ENCODE data around the gene CAMSAP1.

DNA sequence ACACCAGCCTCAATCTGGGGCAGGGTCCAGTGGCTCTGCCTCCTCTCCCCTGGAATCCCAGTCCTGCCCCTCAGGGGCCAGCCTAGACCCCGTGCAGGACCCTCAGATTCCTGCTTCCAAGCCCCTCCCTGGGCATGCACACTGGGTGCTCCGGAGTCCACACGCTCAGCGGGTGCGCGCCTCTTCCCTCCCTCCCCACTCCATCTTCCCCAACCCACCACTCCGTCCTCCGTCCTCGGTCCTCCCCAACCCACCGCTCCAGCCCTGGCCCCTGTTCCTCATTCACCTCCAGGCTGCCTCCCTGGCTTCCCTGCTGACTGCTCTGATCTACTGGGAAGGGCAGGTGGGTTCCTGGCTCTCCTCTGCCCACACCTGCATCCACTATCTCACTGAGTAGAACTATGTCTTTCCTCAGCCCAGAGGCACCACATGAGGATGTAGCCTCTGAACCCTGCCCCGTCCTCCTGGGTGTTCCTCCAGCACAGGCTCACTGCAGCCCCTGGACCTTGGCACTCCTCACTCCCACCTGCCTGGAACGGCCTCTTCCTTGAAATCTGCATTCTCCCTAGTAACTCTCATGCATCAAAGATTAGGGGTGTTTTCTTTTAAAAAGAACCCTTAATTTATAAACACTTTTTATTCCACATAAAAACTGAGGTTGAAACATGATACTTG is 92.8 kb downstream of the CAMSAP1 start:
- TF ChIP-seq, protein P1, sequence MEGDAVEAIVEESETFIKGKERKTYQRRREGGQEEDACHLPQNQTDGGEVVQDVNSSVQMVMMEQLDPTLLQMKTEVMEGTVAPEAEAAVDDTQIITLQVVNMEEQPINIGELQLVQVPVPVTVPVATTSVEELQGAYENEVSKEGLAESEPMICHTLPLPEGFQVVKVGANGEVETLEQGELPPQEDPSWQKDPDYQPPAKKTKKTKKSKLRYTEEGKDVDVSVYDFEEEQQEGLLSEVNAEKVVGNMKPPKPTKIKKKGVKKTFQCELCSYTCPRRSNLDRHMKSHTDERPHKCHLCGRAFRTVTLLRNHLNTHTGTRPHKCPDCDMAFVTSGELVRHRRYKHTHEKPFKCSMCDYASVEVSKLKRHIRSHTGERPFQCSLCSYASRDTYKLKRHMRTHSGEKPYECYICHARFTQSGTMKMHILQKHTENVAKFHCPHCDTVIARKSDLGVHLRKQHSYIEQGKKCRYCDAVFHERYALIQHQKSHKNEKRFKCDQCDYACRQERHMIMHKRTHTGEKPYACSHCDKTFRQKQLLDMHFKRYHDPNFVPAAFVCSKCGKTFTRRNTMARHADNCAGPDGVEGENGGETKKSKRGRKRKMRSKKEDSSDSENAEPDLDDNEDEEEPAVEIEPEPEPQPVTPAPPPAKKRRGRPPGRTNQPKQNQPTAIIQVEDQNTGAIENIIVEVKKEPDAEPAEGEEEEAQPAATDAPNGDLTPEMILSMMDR (IDR thresholded peaks at IDR 0.05; ENCODE audit: poor library complexity, severe bottlenecking): no peak
- TF ChIP-seq POLR2AphosphoS5 (IDR thresholded peaks at IDR 0.05) (no peak), EP300 (conservative IDR thresholded peaks at IDR 0.05; ENCODE audit: poor library complexity, severe bottlenecking) (no peak)

Data from neural cell (in vitro differentiated cells).